ENCODE data around the gene HYI. TPM values are rescaled to one million over a fixed set of nuclear protein-coding genes. Genes with fewer than 3 reads are reported as not detected.

The HYI gene
- total RNA-seq (2022; extraction: Qiagen RNA extraction; ENCODE audit: low read depth): 11.5 to 18.6 TPM (median 16.5 TPM) in 5 replicates

GRCh38 chr1:43453442-43454269 is at the start of gene HYI:
TSS of gene HYI (minus strand) at chr1:43453931. CDS start at chr1:43453793, 138 bp downstream.

Other genes with a start within 250 kb of the HYI start
- not detected in 5 replicates for gene TMEM125, start 183.9 kb downstream of the HYI start, total RNA-seq (2022; extraction: Qiagen RNA extraction; ENCODE audit: low read depth)
- gene C1orf210, start 168.3 kb downstream of the HYI start, total RNA-seq (2022; extraction: Qiagen RNA extraction; ENCODE audit: low read depth): not detected in 5 replicates
- not detected in 5 replicates for gene TIE1, start 152.9 kb downstream of the HYI start, total RNA-seq (2022; extraction: Qiagen RNA extraction; ENCODE audit: low read depth)
- gene MPL, start 116.1 kb downstream of the HYI start, total RNA-seq (2022; extraction: Qiagen RNA extraction; ENCODE audit: low read depth): 0.46 to 0.63 TPM in 2 of 5 replicates, not detected in the others
- 156 to 204 TPM (median 203 TPM) in 5 replicates for gene CDC20, start 95.0 kb downstream of the HYI start, total RNA-seq (2022; extraction: Qiagen RNA extraction; ENCODE audit: low read depth)
- gene ELOVL1, start 85.9 kb downstream of the HYI start, total RNA-seq (2022; extraction: Qiagen RNA extraction; ENCODE audit: low read depth): 137 to 147 TPM (median 143 TPM) in 5 replicates
- gene MED8, start 64.1 kb downstream of the HYI start, total RNA-seq (2022; extraction: Qiagen RNA extraction; ENCODE audit: low read depth): 33.0 to 37.3 TPM (median 36.8 TPM) in 5 replicates
- gene SZT2, start 64.0 kb downstream of the HYI start, total RNA-seq (2022; extraction: Qiagen RNA extraction; ENCODE audit: low read depth): 4.6 to 8.8 TPM (median 8.0 TPM) in 5 replicates
- gene PTPRF, start 77.0 kb upstream of the HYI start, total RNA-seq (2022; extraction: Qiagen RNA extraction; ENCODE audit: low read depth): 72.4 to 117 TPM (median 101 TPM) in 5 replicates
- 13.1 to 17.5 TPM (median 14.8 TPM) in 5 replicates for gene KDM4A, start 196.2 kb upstream of the HYI start, total RNA-seq (2022; extraction: Qiagen RNA extraction; ENCODE audit: low read depth)

All from A549 treated with ZK216348 at 1 μM for 4 hours (cell line).